Upper lobe of left lung (tissue), 6 donors: Measurements from ENCODE around the gene JARID2. TPM values are rescaled to one million over a fixed set of nuclear protein-coding genes. Genes with fewer than 3 reads are reported as not detected.

Source experiments
- ATAC-seq, 2 donors: fragments of 200-7000 bp; cut with Tn5 transposase; one replicate each; pipeline ENCODE4 v1.9.1; 2022; ENCODE audit warnings: mild to moderate bottlenecking in 2 of 2, moderate library complexity in 2 of 2; ENCODE audit not compliant: low FRiP score in 2 of 2
- DNase-seq, 2 donors: peaks; one replicate each; pipeline ENCODE4 v3.0.0-alpha.2; 2019 to 2020
- H3K27ac ChIP-seq, 4 donors: fragments of 200-600 bp; sonication (generic); one replicate each; pipeline ENCODE4 v1.5.1; 2016 to 2019
- H3K27me3 ChIP-seq, 4 donors: fragments of 200-600 bp; sonication (generic); one replicate each; pipeline ENCODE4 v1.5.1; 2017 to 2019
- H3K36me3 ChIP-seq, 4 donors: fragments of 200-600 bp; sonication (generic); one replicate each; pipeline ENCODE4 v1.5.1; 2016 to 2019
- H3K4me1 ChIP-seq, 4 donors: fragments of 200-600 bp; sonication (generic); one replicate each; pipeline ENCODE4 v1.5.1; 2018 to 2019
- H3K4me3 ChIP-seq, 4 donors: fragments of 200-600 bp; sonication (generic); one replicate each; pipeline ENCODE4 v1.5.1; 2017 to 2019; ENCODE audit warnings: mild to moderate bottlenecking in 2 of 4, moderate library complexity in 1 of 4
- H3K9me3 ChIP-seq, 4 donors: fragments of 200-600 bp; sonication (generic); one replicate each; pipeline ENCODE4 v1.5.1; 2018 to 2019
- CTCF ChIP-seq, 6 experiments: fragments of 450-650 bp in 4 of 6; fragments of 200-600 bp in 2 of 6; sonication (generic) in 2 of 6; IDR thresholded peaks; one replicate each; pipeline ENCODE4 v1.5.1; 2016 to 2019; ENCODE audit warnings: antibody characterized with exemption in 6 of 6
- EP300 ChIP-seq, 4 donors: sonication (generic); formaldehyde crosslinking; IDR thresholded peaks; one replicate each; pipeline ENCODE4 v1.5.1; 2017; ENCODE audit warnings: antibody characterized with exemption in 4 of 4, control low read depth in 2 of 4
- POLR2A ChIP-seq, 4 donors: fragments of 450-650 bp; IDR thresholded peaks; one replicate each; pipeline ENCODE4 v1.5.1; 2016 to 2017; ENCODE audit warnings: antibody characterized with exemption in 4 of 4, mild to moderate bottlenecking in 2 of 4
- POLR2AphosphoS5 ChIP-seq, 2 donors: sonication (generic); formaldehyde crosslinking; IDR thresholded peaks; one replicate each; pipeline ENCODE4 v1.5.1; 2017; ENCODE audit warnings: antibody characterized with exemption in 2 of 2
- WGBS, 2 donors: methylation state at CpG; one replicate each; pipeline ENCODE4 v1.1.5; 2017 to 2018; 5-methylcytosine and 5-hydroxymethylcytosine counted together
- total RNA-seq, 6 donors: library from RNA; depleted of rRNA in 4 of 6; stranded (reverse); fragments of >200 nt in 4 of 6; gene quantifications; one replicate each; pipeline versions ENCODE4 v1.1.0 to v1.2.1, GENCODE V29; 2016 to 2021
- donor health status: DM: no; HTN: no; CAD: no; lungs with moderate emphysema.
- donor health status: DM: no; HTN: yes; CAD: no; lungs with severe emphysema.

The JARID2 gene
- total RNA-seq, 6 donors from 2014 or later, result 9.6 to 37.7 (median 16.4) TPM

GRCh38 chr6:15485936-15486335, 240.1 kb downstream of the JARID2 start:
- Histone ChIP-seq H3K36me3 (peaks cover 13 to 24% (median 19%) of the 10 kb centered on the region in 4 donors), H3K4me1 (peaks cover 0 to 9% (median 7%) of the 10 kb centered on the region in 4 donors), H3K27me3 (no peaks in the 10 kb centered on the region), H3K9me3 (no peaks in the 10 kb centered on the region), H3K4me3 (no peak overlapping the region), H3K27ac (no peak overlapping the region)
- ATAC-seq (peak in 1 of 2 donors; percentile 28), DNase-seq (no peak)
- TF ChIP-seq CTCF (IDR thresholded peaks at IDR 0.05) (no peak), EP300 (IDR thresholded peaks at IDR 0.05) (no peak), POLR2AphosphoS5 (IDR thresholded peaks at IDR 0.05) (no peak), POLR2A (IDR thresholded peaks at IDR 0.05) (no peak)
- 71 to 73% methylated on average over 2 of the region's 2 CpGs for WGBS, 2 donors

- DNase-seq (peak in 1 of 2 donors; percentile 65), ATAC-seq (no peak)
- Histone ChIP-seq H3K4me1 (peaks cover 0 to 10% (median 9%) of the 10 kb centered on the region in 4 donors), H3K36me3 (peaks cover 13 to 24% (median 19%) of the 10 kb centered on the region in 4 donors), H3K27me3 (no peaks in the 10 kb centered on the region), H3K4me3 (no peak overlapping the region), H3K9me3 (no peaks in the 10 kb centered on the region), H3K27ac (no peak overlapping the region)
- TF ChIP-seq EP300 (IDR thresholded peaks at IDR 0.05) (no peak), CTCF (IDR thresholded peaks at IDR 0.05) (no peak), POLR2AphosphoS5 (IDR thresholded peaks at IDR 0.05) (no peak), POLR2A (IDR thresholded peaks at IDR 0.05) (no peak)
- 95 to 98% methylated on average over 13 of the region's 13 CpGs for WGBS, 2 donors
Measured at GRCh38 chr6:15487262-15487661, 241.4 kb downstream of the JARID2 start.

- Histone ChIP-seq H3K27ac (no peak overlapping the region), H3K27me3 (no peaks in the 10 kb centered on the region), H3K4me1 (peaks cover 0 to 10% (median 9%) of the 10 kb centered on the region in 4 donors), H3K9me3 (no peaks in the 10 kb centered on the region), H3K36me3 (peaks cover 13 to 29% (median 19%) of the 10 kb centered on the region in 4 donors), H3K4me3 (no peak overlapping the region)
- DNase-seq (no peak), ATAC-seq (no peak)
- TF ChIP-seq EP300 (IDR thresholded peaks at IDR 0.05) (no peak), CTCF (IDR thresholded peaks at IDR 0.05) (no peak), POLR2A (IDR thresholded peaks at IDR 0.05) (no peak), POLR2AphosphoS5 (IDR thresholded peaks at IDR 0.05) (no peak)
- WGBS, 2 donors, result 78 to 93% methylated on average over 3 to 14 of the region's 14 CpGs
Measured at GRCh38 chr6:15489261-15489962, 243.5 kb downstream of the JARID2 start.

GRCh38 chr6:15490242-15491100, 244.6 kb downstream of the JARID2 start:
- WGBS, 2 donors, result 74 to 79% methylated on average over 11 of the region's 11 CpGs
- Histone ChIP-seq H3K36me3 (peaks cover 13 to 29% (median 19%) of the 10 kb centered on the region in 4 donors), H3K27me3 (no peaks in the 10 kb centered on the region), H3K9me3 (no peaks in the 10 kb centered on the region), H3K4me3 (no peak overlapping the region), H3K4me1 (peaks cover 5 to 14% (median 11%) of the 10 kb centered on the region in 4 donors), H3K27ac (peak overlapping the region in 1 of 4 donors; percentile 32)
- TF ChIP-seq CTCF (IDR thresholded peaks at IDR 0.05) (no peak), POLR2A (IDR thresholded peaks at IDR 0.05) (no peak), POLR2AphosphoS5 (IDR thresholded peaks at IDR 0.05) (no peak), EP300 (IDR thresholded peaks at IDR 0.05) (no peak)
- ATAC-seq (no peak), DNase-seq (no peak)
